ENCODE results near the gene P2RX3.

DNA sequence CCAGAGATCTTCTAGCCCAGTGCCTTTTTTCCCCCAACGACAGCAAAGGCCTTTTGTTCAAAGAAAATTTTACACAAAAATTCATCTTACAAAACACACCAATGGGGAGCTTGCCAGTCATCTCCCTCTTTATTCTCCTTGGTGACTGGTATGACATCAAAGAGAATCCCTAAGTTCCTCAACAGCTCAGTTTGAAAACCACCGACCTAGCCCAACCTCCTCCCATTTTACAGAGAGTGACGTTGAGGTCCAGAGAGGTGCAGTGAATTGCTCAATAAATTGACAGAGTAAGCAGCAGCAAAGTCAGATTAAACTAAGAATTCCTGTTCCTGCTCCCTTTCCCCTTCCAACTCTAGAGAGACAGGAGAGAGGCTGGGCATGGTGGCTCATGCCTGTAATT lies 81.0 kb downstream of the P2RX3 start:
- no peak for TF ChIP-seq EZH2 (IDR thresholded peaks at IDR 0.05; ENCODE audit: borderline replicate concordance)
- TF ChIP-seq, protein P1, sequence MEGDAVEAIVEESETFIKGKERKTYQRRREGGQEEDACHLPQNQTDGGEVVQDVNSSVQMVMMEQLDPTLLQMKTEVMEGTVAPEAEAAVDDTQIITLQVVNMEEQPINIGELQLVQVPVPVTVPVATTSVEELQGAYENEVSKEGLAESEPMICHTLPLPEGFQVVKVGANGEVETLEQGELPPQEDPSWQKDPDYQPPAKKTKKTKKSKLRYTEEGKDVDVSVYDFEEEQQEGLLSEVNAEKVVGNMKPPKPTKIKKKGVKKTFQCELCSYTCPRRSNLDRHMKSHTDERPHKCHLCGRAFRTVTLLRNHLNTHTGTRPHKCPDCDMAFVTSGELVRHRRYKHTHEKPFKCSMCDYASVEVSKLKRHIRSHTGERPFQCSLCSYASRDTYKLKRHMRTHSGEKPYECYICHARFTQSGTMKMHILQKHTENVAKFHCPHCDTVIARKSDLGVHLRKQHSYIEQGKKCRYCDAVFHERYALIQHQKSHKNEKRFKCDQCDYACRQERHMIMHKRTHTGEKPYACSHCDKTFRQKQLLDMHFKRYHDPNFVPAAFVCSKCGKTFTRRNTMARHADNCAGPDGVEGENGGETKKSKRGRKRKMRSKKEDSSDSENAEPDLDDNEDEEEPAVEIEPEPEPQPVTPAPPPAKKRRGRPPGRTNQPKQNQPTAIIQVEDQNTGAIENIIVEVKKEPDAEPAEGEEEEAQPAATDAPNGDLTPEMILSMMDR (IDR thresholded peaks at IDR 0.05; ENCODE audit: poor library complexity) = no peak
- TF ChIP-seq EZH2phosphoT487 (IDR thresholded peaks at IDR 0.05; ENCODE audit: low read depth, severe bottlenecking, unreplicated experiment) = no peak
